ENCODE results near the gene CCDC179.

CCDC179 gene

DNA sequence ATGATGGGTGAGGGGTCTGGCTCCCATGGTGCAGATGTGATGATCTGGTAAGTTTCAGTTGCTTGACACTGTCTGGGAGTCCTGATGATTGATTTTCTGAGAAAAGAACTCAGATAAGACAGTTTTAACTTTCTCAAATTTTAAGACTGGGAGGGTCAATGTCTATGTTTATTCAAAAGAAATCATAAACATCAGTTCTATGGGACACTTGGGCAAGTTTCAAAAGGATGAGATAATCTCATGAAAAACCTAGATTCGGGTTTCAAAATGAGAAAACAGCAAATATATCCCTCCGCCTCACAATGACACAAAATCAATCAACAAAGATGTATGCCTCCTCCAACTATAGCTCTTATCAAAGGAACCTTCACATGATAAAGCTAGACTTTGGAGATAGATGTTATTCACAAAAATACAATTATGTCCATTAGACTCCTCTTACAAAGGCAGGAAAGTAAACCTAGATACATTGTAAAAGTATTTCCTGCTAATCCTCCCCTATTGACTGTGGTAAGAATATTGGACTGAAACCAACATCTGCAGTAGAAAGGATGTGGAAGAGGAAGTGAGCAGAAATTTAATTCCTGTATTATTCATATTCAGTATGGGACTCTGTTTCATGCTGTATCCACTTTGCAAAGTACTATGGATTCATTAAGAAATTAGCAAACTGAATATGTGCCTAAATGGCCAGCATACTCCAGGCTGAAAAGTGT, 52.3 kb downstream of the CCDC179 start:
- DNase-seq: no peak

DNA sequence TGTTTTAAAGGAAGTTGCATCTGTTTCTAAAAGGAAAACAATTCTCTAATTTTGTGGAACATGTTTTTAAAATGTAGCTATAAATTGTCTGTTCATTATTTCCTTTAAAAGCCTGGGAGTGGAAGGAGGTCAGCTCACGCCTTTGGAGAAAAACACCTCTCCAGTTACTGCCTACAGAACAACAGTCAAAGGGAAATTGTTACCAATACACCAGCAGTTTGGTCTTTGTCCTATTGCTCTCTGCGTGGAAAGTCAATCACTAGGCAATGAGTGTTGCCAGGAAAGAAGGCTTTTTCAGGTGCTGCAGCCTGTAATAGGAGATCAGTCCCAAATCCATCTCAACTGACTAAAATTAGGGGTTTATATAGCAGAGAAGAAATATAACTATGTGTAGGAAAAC, 52.9 kb downstream of the CCDC179 start:
- no peak for DNase-seq

DNA sequence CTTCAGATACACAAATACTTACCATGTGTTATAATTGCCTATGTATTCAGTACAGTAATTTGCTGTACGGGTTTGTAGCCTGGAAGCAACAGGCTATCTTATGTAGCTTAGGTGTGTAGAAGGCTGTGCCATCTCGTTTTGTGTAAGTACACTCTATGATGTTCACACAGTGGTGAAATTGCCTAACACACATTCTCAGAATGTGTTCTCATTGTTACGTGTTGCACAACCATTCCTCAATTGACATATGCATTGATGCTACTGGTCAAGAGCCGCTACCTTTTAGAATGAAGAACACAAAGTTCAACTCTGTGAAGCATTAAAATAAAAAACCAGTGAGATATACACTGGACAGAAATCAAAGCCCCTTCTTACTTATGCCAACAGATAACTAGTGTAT, 57.4 kb downstream of the CCDC179 start:
- no peak for DNase-seq

DNA sequence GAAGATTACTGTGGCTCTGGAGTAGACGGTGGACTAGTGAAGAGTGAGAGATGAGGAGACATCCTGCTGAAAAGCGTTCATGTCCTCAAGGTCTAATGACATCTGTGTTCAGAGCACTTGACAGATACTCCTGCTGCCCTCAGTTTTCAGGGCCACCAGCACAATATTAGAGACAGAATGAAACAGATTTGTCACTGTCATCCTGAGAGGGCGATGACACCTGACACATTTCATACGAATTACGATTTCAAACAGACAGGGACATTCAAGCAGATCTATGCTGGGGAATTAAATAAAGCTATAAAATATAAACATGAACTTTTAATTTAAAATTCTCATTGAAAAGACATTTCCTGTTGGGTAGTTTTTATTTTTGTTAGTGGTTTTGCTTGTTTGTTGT, 59.8 kb downstream of the CCDC179 start:
- no peak for DNase-seq

DNA sequence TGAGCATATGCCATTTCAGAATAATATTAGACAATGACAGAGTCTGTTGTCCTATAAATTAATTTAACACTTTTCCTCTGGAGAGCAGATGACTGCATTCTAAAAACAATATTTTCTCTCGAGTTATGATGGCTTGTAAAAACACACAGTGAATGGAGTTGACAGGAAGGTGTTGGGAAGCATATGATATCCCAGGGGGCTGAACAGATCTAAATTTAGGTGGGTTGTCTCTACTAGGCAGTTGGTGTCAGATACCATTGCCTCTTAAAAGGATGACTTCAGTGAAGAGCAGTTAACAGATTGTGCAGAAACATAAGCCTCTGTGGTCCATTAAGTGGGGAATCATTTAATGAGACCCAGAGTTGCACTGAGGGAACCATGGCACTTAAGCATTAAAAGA, 61.4 kb downstream of the CCDC179 start:
- no peak for DNase-seq

DNA sequence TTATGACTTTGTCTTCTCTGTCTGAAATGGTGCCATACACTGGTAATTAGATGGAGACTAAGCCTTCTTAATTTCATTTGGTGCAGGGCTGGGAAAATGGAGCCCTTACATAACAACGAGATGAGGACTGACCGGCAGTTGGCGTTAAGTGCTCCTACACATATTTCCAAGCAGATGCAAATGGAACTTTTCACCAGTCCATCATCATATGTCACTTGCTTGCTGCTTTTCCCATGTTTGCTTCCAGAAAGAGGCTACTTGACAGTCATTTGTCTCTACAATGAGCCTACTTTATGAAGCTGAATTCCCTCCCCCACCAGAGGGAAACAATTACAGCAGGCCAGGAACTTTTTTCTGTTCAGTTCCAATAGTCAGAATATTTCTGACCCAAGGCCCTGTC, 63.2 kb downstream of the CCDC179 start:
- no peak for DNase-seq
